ENCODE data around the gene NEK7.
A peak's percentile ranks its signal among the peaks of the same experiment; 100 is the strongest.
"Not testable (repeated sequence)": the region's sequence is repeated elsewhere in the genome, so short reads cannot be mapped to it uniquely, and the experiment has no call there.

Gene NEK7

DNA sequence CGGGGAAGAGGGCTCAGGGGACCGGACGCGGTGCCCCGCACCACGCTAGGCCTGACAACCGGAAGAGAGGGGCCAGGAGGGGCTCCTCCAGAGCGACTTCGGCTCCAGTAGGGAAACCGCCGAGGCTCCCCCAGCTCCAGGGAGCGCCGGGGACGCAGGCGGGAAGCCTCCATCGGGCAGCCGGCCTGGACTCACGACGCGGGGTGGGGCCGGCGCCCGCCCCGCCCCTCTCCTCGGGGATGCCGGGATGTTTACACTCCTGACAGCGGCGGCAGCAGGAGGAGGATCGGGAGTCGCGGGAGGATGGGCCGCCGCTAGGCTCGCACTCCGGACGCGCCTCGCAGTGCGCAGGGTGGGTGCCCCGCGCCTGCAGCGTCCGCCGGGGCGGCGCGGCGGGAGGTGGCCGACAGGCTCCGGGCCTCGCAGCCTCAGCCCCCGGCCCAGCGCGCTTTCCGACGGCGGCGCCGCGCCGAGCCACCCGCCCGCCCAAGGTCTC is at the start of gene NEK7:
Gene NEK7, plus strand, starts transcription at position 254 of the 496 bp plus-strand sequence. CDS start 75,583 bp downstream, outside the sequence.
- peak; percentile 83 for DNase-seq

DNA sequence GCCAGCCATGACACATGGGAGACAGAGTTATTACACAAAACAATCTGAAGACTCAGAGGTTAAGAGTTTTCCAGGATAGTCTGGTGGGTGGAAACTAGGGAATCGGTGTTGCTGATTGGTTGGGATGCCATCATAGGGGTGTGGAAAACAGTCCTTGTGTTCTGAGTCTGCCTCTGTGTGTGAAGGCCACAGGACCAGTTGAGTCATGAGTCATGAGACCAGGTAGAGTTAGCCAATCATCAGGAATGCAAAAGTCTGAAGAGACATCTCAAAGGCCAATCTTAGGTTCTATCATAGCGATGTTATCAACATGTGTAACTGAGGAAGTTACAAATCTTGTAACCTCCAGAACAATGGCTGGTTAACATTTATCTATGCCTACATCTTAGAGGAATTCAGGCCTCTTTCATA is 49.7 kb upstream of the NEK7 start:
- no peak for DNase-seq

DNA sequence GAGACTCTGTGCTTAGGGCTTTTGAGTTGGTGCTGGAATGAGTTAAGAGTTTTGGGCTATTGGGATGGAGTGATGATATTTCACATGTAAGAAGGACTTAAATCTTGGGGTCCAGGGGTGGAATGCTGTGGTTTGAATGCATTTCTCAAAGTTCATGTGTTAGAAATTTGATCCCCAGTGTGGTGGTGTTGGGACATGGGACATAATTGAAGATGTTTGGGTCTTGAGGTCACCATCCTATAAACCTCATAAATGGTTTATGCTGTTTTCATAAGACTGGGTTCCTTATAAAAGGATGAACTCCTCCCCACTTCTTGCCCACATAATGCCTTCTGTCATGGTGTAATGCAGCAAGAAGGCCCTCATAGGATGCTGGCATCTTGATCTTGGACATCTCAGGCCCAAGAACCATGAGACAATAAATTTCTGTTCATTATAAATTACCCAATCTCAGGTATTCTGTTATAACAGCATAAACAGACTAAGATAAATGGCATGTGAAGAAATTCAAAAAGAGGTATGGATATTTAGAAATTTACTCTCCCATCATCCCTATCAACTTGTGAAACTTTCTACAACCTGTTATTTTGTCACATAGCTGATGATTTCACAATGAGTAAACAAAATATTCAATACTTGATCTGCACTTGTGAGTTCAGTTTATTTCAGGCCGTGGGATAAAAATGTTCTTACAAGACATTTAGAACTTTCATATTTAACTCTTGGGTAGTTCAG is 48.0 kb upstream of the NEK7 start:
- no peak for DNase-seq

DNA sequence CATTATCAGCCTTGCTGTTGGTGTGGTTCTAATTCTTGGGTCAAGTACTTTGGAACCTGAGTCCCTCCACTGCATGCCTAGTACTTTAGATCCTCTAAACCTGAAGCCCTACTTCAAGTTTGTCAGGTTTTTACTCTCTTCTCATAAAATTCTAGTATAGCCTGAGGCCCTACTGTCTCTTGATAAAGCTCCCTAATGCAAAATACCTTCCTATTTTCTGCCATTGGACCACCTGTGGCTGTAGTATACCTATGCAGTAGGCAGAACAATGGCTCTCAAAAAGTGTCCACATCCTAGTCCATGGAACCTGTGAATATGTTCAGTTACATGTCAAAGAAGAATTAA is 47.5 kb upstream of the NEK7 start:
- no peak for DNase-seq

DNA sequence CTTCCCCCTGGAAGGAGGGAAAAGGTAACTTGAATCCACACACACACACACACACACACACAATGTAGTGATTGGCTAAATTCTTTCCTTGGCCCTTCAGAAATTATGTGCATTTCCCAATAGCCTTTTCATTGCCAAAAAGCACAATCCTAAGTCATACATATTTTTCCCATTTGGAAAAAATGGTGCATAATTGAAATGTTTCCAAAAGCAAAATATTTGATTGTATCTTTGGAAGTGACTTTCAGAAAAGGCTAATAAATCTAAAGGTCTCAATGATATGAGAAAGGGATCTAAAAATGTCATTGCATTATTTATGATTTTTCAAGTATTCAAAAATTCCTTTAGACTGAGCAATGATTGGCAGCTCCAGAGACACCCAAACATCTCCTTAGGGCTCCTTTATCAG is 43.5 kb upstream of the NEK7 start:
- no peak for DNase-seq

DNA sequence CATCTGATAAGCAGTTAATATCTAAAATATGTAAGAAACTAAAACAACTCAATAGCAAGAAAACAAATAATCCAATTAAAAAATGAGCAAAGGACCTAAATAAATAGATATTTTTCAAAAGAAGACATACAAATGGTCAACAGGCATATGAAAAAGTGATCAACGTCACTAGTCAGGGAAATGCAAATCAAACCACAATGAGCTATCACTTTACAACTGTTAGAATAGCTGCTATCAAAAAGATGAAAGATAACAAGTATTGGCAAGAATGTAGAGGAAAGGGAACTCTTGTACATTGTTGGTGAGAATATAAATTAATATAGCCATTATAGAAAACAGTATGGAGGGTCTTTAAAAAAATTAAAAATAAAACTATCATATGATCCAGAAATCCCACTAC is 40.7 kb upstream of the NEK7 start:
- no peak for DNase-seq

DNA sequence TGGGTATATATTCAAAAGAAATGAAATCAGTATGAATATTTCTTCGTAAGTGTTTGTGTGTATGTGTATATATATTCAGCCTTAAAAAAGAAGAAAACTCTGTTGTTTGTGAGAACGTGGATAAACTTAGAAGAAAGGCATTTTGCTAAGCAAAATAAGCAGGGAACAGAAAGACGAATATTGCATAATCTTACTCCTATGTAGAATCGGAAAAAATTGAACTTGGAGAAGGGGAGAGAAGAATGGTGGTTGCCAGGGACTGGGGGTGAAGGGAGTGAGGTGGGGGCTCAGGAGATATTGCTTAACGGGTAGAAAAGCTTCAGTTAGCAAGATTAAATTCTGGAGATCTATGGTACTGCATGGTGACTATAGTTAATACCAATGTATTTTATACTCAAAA is 40.3 kb upstream of the NEK7 start:
- DNase-seq = no peak

DNA sequence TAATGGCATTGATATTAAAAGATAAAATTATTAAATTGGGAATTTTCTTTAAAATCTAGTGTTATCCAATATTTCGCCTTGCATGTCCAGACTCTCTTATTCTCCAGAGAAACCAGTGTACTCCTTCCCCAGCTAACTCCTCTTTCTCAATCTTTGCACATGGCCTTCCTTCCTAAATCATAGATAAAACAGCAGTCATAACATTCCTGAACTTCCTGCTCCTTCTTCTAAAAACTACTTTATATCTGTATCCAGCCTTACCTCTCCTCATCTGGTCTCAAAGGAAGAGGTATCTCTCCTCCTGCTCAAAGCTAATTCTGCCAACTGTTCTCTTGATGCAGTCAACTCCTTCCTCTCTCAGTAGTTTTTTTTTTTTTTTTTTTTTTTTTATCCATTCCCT is 39.5 kb upstream of the NEK7 start:
- DNase-seq = no peak

DNA sequence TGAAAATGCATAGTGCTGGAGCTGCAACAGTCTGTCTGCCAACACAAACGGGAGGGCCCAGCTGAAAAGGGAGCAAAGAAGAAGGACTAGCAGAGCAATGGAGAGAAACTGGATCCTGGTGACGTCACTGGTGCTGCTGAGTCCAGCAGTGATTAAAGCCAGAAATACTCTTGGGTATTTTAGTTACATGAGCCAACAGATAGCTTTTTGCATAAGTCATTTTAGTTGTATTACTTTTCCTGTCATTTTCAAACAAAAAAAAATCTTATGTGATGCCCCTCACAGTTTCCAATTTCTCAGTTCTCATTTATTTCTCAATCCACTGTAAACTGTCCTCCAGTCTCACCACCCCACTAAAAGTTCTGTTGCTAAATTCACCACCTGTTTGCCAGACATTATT is 38.7 kb upstream of the NEK7 start:
- no peak for DNase-seq

DNA sequence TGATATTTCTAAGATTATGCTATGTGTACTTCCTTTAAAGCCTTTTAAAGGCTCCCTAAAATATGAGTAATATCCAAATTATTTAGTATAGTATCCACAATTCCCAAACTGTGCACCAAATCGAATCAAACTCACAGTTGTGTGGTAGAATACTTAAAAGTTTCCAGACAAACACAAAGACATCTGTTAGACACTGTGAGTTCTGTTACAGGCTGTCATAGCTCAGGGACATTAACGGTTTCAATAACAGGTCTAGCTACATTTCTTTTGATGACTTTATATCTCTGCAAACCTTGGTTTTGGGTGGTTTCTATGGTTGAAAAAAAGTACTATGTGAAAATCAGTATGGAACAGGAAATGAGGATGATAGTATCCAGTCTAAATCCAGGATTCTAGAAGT is 36.9 kb upstream of the NEK7 start:
- no peak for DNase-seq

DNA sequence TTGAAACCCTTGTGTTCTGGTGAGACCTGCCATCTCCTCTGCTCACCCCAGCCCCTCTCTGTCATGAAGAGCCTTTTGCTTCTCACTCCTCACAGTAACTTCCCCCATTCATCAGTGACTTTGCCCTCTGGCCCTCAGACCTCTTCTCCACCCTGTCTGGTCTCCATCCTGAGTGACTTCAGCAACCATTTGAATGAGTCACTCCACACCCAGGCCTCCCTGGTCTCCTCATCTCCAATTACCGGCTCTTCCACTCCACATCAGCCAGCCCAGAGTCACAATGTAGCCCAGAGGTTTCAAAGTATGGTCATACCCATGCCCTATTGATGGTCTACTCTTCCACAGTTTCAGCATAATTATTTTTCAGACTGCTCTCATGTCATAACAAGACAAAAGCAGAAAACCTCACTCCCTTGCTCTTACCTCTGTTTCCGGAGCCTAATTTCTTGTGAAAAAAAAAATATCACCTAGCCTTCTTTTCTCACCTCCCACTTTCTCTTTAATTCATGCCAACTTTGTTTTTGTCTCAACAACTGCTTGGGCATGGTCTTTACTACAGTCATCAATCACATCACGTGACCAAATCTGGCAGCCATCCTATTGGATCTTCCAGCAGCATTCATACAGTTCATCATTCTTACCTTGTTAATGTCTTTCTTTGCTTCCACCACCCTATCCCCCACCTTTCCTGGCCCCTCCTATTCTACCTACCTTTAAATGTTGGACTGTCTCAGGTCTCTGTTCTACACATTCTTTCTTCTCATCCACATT is 35.6 kb upstream of the NEK7 start:
- no peak for DNase-seq

DNA sequence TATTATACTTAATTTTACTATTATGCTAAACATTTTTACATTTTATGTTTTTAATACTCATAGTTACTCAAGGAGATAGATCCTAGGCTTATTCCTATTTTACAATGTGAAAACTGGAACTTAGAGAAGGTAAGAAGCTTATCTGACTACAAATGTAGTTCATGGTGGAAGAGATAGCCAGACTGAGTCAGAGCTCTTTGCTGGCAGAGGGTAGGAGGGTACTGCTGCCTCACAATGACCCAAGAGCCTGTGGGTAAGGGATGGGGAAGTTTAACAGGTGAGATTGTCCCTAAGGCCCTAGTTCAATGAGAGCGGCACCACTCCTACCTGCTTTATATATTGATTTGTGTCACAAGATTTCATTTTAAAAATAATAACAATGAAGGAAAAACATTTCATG is 34.1 kb upstream of the NEK7 start:
- no peak for DNase-seq

DNA sequence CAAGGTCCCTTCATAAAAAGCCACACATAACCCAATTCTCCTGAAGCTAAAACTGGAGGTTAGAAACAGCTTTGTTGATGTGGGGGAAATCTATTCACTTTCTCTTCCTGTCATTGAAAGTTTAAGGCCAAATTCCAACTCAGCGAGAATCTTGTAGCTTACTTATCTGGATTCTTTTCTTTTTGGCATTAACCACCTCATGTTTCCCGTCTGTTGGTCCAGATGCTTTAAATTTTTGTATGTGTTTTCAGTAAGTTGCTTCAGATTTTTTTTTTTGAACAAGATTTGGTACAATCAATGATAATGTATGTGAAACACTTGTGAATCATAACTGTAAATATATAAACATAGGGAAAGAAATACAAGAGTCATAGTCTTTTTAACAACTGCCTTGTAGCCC is 33.7 kb upstream of the NEK7 start:
- no peak for DNase-seq

DNA sequence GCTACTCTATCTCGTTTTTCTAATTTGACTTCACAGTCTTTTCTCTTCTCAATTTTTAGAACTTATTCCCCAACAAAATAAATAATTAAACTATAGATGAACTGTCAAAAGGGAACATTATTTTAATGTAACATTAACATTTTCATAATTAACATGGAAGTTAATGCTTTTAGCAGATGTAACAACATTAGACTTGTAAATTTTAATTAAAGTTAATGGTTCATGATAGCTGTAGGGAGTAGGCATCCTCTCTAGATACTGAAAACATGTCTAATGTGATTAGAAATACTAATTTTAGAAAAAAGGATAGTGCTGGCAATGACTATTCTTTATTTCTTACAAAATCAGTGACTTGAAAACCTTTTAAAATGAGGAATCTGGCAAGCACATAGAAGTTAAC is 32.1 kb upstream of the NEK7 start:
- DNase-seq = no peak

DNA sequence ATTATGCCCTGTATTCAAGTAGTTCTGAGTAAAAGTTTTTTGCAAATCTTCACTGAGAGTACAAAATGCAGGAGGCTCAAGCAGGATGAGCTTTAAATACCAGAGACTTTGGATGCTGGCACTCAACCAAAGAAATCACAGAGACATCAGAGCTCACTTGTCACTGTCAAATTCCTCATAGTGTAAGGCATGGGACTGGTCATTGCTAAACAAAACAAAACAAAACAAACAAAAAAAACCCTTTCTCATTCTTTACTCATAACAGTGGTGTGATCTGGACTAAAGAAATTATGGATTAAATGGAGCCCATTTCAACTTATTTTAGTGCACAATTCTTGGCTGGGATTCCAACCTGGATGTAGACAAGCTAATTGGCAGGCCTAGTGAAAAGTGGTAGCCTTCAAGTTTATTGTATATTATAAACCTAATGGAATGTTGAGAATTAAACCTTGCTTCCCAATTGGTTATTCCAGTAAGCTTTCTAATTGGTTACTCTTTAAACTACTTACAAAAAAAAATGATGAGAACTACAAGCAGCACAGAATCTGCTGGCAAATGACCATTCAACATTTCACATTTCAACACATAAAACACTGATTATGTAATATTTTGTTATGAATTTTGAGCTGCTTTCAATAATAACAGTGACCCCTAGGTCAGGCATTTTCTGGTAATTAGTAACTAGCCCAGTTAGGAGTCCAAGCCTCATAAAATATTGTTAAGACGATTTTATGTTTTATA is 30.6 kb upstream of the NEK7 start:
- no peak for DNase-seq

DNA sequence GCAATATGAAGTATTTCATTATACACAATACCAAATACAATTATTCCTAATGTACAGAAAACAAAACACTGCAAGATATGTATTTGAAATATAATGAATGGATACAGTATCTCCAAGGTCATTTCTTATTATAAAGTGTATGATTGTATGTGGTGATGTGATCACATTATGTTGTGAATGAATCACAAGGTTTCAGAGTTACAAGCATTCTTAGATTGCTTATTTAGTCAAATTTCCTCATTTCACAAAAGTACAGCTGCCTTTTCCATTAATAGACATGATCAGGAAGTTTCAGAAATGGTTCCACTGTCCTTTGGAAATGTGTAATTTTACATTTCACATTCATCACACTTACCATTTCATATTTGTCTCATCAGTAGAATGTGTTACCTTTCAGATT is 28.3 kb upstream of the NEK7 start:
- no peak for DNase-seq

DNA sequence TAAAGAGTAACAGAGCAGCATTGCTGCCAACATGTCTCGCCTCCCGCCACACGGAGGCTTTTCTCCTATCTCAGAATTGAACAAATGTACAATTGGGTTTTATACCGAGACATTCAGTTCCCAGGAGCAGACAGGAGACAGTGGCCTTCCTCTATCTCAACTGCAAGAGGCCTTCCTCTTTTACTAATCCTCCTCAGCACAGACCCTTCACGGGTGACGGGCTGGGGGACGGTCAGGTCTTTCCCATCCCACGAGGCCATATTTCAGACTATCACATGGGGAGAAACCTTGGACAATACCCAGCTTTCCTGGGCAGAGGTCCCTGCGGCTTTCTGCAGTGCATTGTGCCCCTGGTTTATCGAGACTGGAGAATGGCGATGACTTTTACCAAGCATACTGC is 26.7 kb upstream of the NEK7 start:
- not testable (repeated sequence) for DNase-seq

DNA sequence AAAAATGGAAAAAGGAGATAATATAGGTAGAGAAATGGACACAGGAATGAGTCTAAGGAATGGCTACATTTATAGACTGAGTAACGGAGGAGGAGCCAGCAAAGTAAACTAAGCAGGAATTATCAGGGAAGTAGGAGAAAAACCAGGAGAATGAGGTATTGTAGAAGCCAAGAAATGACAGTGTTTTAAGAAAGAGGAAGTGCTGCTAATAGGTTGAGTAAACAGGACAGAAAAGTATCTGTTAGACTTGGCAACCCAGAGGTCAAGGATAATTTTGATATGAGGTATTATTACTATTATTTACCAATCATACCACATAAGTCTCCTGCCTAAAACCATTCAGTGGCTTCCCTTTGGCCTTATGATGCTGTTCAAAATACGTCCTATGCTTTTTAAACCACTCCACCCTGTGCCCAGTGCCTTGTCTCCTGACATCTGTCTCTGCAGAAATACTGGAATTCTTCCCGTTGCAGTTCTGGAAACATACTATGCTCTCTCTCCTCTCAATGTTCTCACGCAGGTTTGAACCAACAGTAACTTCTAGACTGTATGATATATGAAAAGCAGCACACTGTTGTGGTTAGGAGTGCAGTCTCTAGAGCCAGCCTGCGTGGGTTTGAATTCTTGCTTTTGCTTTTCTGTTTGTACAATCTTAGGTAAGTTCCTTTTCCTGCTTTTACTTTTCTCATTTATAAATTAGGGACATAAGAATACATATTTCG is 24.6 kb upstream of the NEK7 start:
- no peak for DNase-seq

DNA sequence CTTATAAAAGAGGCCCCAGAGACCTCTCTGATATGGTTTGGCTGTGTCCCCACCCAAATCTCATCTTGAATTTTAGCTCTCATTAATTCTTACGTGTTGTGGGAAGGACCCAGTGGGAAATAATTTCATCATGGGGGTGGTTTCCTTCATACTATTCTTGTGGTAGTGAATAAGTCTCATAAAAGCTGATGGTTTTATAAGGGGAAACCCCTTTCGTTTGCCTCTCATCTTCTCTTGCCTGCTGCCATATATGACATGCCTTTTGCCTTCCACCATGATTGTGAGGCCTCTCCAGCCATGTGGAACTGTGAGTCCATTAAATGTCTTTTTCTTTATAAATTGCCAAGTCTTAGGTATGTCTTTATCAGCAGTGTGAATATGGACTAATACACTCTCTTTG is 22.5 kb upstream of the NEK7 start:
- DNase-seq = no peak

DNA sequence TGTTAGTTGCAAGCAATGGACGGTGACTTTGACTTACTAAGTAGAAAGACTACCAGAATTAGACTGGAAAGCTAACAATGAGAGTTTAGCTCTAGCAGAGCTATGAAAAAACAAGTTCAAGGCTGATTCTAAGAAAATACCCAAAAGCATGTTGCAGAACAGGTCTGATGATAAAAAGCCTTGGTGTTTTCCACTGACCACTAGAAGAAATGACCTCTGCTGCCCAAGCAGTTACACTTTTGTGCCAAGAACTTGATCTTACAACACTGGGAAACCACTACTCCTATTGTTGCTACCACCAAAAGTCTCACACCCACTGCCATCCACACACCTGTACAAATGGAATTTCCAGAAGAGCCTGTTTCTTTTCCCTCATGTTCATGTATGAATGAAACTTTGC is 21.4 kb upstream of the NEK7 start:
- no peak for DNase-seq

DNA sequence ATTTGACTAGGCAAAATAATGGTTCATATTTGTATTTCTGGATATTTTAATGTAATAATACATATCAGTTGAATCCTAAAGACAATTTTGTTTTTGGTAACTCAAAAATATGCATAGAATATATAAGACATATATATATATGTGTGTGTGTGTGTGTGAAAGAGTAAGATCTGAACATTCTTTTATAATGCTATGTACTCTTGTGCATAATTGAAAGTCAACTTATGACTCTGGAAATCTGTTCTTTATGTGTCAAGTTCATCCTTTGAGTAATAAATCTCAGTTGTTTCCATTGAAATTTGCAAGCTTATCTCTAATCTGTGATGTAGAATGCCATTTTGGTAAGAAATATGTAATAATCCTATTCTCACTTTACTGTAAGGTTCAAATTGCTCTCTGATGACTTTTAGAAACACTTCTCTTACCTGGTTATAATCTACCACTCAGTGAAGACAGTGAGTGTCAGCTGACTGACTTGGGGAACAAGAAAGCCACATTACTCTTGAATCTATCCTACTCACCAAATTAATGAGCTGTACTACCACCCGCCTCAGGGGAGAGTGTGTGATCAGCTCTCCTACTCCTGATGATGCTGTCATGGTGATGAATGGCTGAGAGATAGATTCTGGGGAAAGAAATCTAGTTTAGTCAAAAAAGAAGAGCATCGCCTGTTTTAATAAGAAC is 15.0 kb upstream of the NEK7 start:
- no peak for DNase-seq

DNA sequence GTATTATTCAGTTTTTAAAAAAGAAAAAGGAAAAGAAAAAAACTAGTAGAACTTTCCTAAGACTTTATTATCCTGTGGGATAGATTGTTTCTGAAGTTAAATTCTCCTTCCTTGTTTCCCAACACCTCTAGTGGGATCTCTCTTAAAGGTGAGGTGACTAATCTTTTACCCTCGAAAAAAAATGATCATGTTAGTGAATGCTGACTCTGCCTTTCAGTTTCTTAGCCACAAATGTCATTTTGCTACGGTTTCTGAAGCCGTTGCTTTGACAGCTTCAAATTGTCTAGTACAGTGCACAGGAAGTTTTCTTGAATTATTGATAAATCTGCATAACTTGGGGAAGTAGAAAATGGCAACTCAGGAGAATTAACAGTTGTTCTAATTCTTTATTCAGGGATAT is 13.0 kb upstream of the NEK7 start:
- no peak for DNase-seq

DNA sequence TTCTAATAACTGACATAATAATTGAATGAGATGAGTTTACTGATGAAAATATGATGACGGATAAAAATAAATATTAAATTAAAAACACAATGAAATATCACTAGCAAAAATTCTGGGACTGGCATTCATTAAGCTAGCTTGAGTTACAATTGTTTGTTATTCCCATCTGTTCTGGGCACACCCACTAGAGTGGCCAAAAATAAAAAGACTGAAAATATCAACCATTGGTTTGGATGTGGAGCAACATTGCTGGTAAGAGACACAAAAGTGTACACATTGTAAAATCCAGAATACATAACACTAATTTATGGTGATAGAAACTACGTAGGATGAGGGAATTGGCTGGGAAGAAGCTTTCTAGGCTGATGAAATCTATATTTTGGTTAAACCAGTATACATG is 9.6 kb upstream of the NEK7 start:
- DNase-seq = no peak

Data from NCI-H345 (cell line).